Activated naive CD8-positive, alpha-beta T cell treated with anti-CD3 and anti-CD28 coated beads, Interleukin-2, amount 10 ng/mL, durations not matched to agents 7 days and 5 days (primary cell): ENCODE results near the gene FMN1. TPM values are rescaled to one million over a fixed set of nuclear protein-coding genes. Genes with fewer than 3 reads are reported as not detected.

ENCODE experiments used
- ATAC-seq: fragments of 150-1000 bp; cut with Tn5 transposase; one replicate; pipeline ENCODE4 v1.10.0; 2021; ENCODE audit warnings: low read depth, moderate library complexity
- POLR2A ChIA-PET: fragments of 350-600 bp; sonication (Branson Sonifier 250); formaldehyde crosslinking; loops from one replicate; lab custom pipeline; 2021; ENCODE audit warnings: antibody characterized with exemption; lab: Charles Lee
- DNase-seq: peaks from one replicate; pipeline ENCODE4 v3.0.0; 2021
- H3K27ac Mint-ChIP-seq: one replicate; pipeline ENCODE4 v1.8.0; 2022; ENCODE audit warnings: mild to moderate bottlenecking, mixed read lengths
- H3K27me3 Mint-ChIP-seq: one replicate; pipeline ENCODE4 v1.8.0; 2022; ENCODE audit warnings: mild to moderate bottlenecking, moderate library complexity, mixed read lengths
- H3K36me3 Mint-ChIP-seq: one replicate; pipeline ENCODE4 v1.8.0; 2021; ENCODE audit warnings: mild to moderate bottlenecking, mixed read lengths
- H3K4me1 Mint-ChIP-seq: one replicate; pipeline ENCODE4 v1.8.0; 2021; ENCODE audit warnings: mixed read lengths
- H3K4me3 Mint-ChIP-seq: one replicate; pipeline ENCODE4 v1.8.0; 2022; ENCODE audit warnings: mild to moderate bottlenecking, moderate library complexity, mixed read lengths
- H3K9me3 Mint-ChIP-seq: one replicate; pipeline ENCODE4 v1.8.0; 2021; ENCODE audit warnings: mixed read lengths
- total RNA-seq, 2 experiments: library from RNA; stranded (reverse); gene quantifications; one replicate each; pipeline ENCODE4 v1.2.3, GENCODE V29; 2021

Gene FMN1
- total RNA-seq, 2 experiments from 2014 or later, result 0.08 to 0.45 TPM

GRCh38 chr15:33211176-33211808 lies 16.8 kb upstream of the FMN1 start:
- Mint-ChIP-seq H3K9me3 (no peaks in the 10 kb centered on the region), H3K4me1 (peaks cover 2% of the 10 kb centered on the region)
- POLR2A ChIA-PET, result no interaction called here

GRCh38 chr15:33209575-33210481 lies 15.3 kb upstream of the FMN1 start:
- Mint-ChIP-seq H3K36me3 (no peaks in the 10 kb centered on the region), H3K27ac (no peak overlapping the region), H3K27me3 (no peaks in the 10 kb centered on the region), H3K4me1 (peaks cover 2% of the 10 kb centered on the region), H3K9me3 (no peaks in the 10 kb centered on the region), H3K4me3 (no peak overlapping the region)
- ATAC-seq (no peak), DNase-seq (no peak)
- POLR2A ChIA-PET, result no interaction called here

More at GRCh38 chr15:33211176-33211808, 16.8 kb upstream of the FMN1 start:
- Mint-ChIP-seq H3K4me3 (no peak overlapping the region), H3K27me3 (no peaks in the 10 kb centered on the region), H3K36me3 (no peaks in the 10 kb centered on the region), H3K27ac (no peak overlapping the region)
- no peak for DNase-seq
- ATAC-seq, result no peak

GRCh38 chr15:33207646-33208045 lies 13.1 kb upstream of the FMN1 start:
- Mint-ChIP-seq H3K27ac (no peak overlapping the region), H3K9me3 (no peaks in the 10 kb centered on the region)

GRCh38 chr15:33206366-33206765 lies 11.9 kb upstream of the FMN1 start:
- ATAC-seq, result no peak
- POLR2A ChIA-PET, result no interaction called here
- no peaks in the 10 kb centered on the region for H3K36me3 Mint-ChIP-seq
- no peak overlapping the region for H3K27ac Mint-ChIP-seq
- H3K4me3 Mint-ChIP-seq, result no peak overlapping the region
- no peaks in the 10 kb centered on the region for H3K9me3 Mint-ChIP-seq
- peaks cover 14% of the 10 kb centered on the region for H3K4me1 Mint-ChIP-seq
- no peak for DNase-seq
- no peaks in the 10 kb centered on the region for H3K27me3 Mint-ChIP-seq

More at GRCh38 chr15:33207646-33208045, 13.1 kb upstream of the FMN1 start:
- DNase-seq, result no peak
- POLR2A ChIA-PET, result no interaction called here
- peaks cover 5% of the 10 kb centered on the region for H3K4me1 Mint-ChIP-seq
- no peaks in the 10 kb centered on the region for H3K27me3 Mint-ChIP-seq
- ATAC-seq, result no peak
- H3K4me3 Mint-ChIP-seq, result no peak overlapping the region
- H3K36me3 Mint-ChIP-seq, result no peaks in the 10 kb centered on the region

GRCh38 chr15:33204926-33205325 lies 10.4 kb upstream of the FMN1 start:
- no peak overlapping the region for H3K4me3 Mint-ChIP-seq
- ATAC-seq (no peak), DNase-seq (no peak)
- no peaks in the 10 kb centered on the region for H3K36me3 Mint-ChIP-seq
- H3K27me3 Mint-ChIP-seq, result no peaks in the 10 kb centered on the region
- H3K27ac Mint-ChIP-seq, result no peak overlapping the region
- peaks cover 26% of the 10 kb centered on the region for H3K4me1 Mint-ChIP-seq
- H3K9me3 Mint-ChIP-seq, result no peaks in the 10 kb centered on the region
- POLR2A ChIA-PET, result no interaction called here

GRCh38 chr15:33204087-33204486 lies 9.6 kb upstream of the FMN1 start:
- Mint-ChIP-seq H3K9me3 (no peaks in the 10 kb centered on the region), H3K27me3 (no peaks in the 10 kb centered on the region), H3K4me1 (peaks cover 24% of the 10 kb centered on the region), H3K27ac (no peak overlapping the region), H3K36me3 (no peaks in the 10 kb centered on the region), H3K4me3 (no peak overlapping the region)
- DNase-seq, result no peak
- ATAC-seq, result no peak
- POLR2A ChIA-PET, result no interaction called here

- POLR2A ChIA-PET, result no interaction called here
- H3K27ac Mint-ChIP-seq, result peak overlapping the region; percentile 67
- peaks cover 24% of the 10 kb centered on the region for H3K4me1 Mint-ChIP-seq
- no peaks in the 10 kb centered on the region for H3K36me3 Mint-ChIP-seq
- DNase-seq (peak; percentile 47), ATAC-seq (peak; percentile 92)
- no peaks in the 10 kb centered on the region for H3K27me3 Mint-ChIP-seq
- no peaks in the 10 kb centered on the region for H3K9me3 Mint-ChIP-seq
- H3K4me3 Mint-ChIP-seq, result peak overlapping the region; percentile 62
Observed at GRCh38 chr15:33201491-33202231, 7.1 kb upstream of the FMN1 start.

GRCh38 chr15:33200903-33201302 lies 6.4 kb upstream of the FMN1 start:
- Mint-ChIP-seq H3K27ac (no peak overlapping the region), H3K9me3 (no peaks in the 10 kb centered on the region), H3K4me1 (peaks cover 24% of the 10 kb centered on the region), H3K36me3 (no peaks in the 10 kb centered on the region), H3K4me3 (no peak overlapping the region), H3K27me3 (no peaks in the 10 kb centered on the region)
- ATAC-seq (no peak), DNase-seq (no peak)
- POLR2A ChIA-PET, result no interaction called here

- Mint-ChIP-seq H3K27me3 (no peaks in the 10 kb centered on the region), H3K4me1 (peaks cover 24% of the 10 kb centered on the region), H3K27ac (no peak overlapping the region), H3K4me3 (no peak overlapping the region), H3K9me3 (no peaks in the 10 kb centered on the region), H3K36me3 (no peaks in the 10 kb centered on the region)
- DNase-seq (no peak), ATAC-seq (no peak)
- POLR2A ChIA-PET, result no interaction called here
Observed at GRCh38 chr15:33200444-33200843, 5.9 kb upstream of the FMN1 start.

- POLR2A ChIA-PET, result no interaction called here
- peaks cover 7% of the 10 kb centered on the region for H3K27me3 Mint-ChIP-seq
- H3K36me3 Mint-ChIP-seq, result no peaks in the 10 kb centered on the region
- no peak for DNase-seq
- H3K9me3 Mint-ChIP-seq, result no peaks in the 10 kb centered on the region
- no peak for ATAC-seq
- no peak overlapping the region for H3K27ac Mint-ChIP-seq
- H3K4me1 Mint-ChIP-seq, result peaks cover 27% of the 10 kb centered on the region
- H3K4me3 Mint-ChIP-seq, result no peak overlapping the region
Observed at GRCh38 chr15:33198541-33198940, 4.0 kb upstream of the FMN1 start.

- ATAC-seq (no peak), DNase-seq (no peak)
- no peaks in the 10 kb centered on the region for H3K36me3 Mint-ChIP-seq
- H3K27me3 Mint-ChIP-seq, result peaks cover 14% of the 10 kb centered on the region
- POLR2A ChIA-PET, result no interaction called here
- H3K4me3 Mint-ChIP-seq, result no peak overlapping the region
- no peaks in the 10 kb centered on the region for H3K9me3 Mint-ChIP-seq
- H3K27ac Mint-ChIP-seq, result no peak overlapping the region
- peaks cover 25% of the 10 kb centered on the region for H3K4me1 Mint-ChIP-seq
Observed at GRCh38 chr15:33197636-33198035, 3.1 kb upstream of the FMN1 start.

- Mint-ChIP-seq H3K27me3 (peaks cover 27% of the 10 kb centered on the region), H3K27ac (no peak overlapping the region), H3K4me1 (peaks cover 4% of the 10 kb centered on the region), H3K36me3 (no peaks in the 10 kb centered on the region), H3K4me3 (peak overlapping the region; percentile 74), H3K9me3 (no peaks in the 10 kb centered on the region)
- ATAC-seq, result no peak
- POLR2A ChIA-PET, result interaction anchor here (0.9 kb wide), 1 partner anchor 9 kb away, joined by 3 read pairs; no protein-coding TSS in a partner anchor
- DNase-seq, result no peak
Observed at GRCh38 chr15:33194237-33194636, 277 bp downstream of the FMN1 start.

- DNase-seq (no peak), ATAC-seq (no peak)
- Mint-ChIP-seq H3K36me3 (no peaks in the 10 kb centered on the region), H3K4me1 (peaks cover 4% of the 10 kb centered on the region), H3K27me3 (peaks cover 35% of the 10 kb centered on the region), H3K9me3 (no peaks in the 10 kb centered on the region), H3K27ac (no peak overlapping the region), H3K4me3 (no peak overlapping the region)
- POLR2A ChIA-PET, result no interaction called here
Observed at GRCh38 chr15:33191591-33191990, 2.9 kb downstream of the FMN1 start.
